Large intestine (tissue), 3 donors: ENCODE measurements around the gene BCAS1. TPM values are rescaled to one million over a fixed set of nuclear protein-coding genes. Genes with fewer than 3 reads are reported as not detected.

ENCODE experiments used
- DNase-seq, 2 donors: peaks; one replicate each; pipeline versions ENCODE4 v3.0.0 to v3.0.0-alpha.2; 2013
- H3K27ac ChIP-seq: one replicate; pipeline ENCODE4 v1.5.1; 2013; ENCODE audit warnings: low read length
- H3K27me3 ChIP-seq: 2 replicates; pipeline ENCODE4 v1.6.1; 2013; ENCODE audit warnings: low read length; ENCODE audit not compliant: control insufficient read depth, insufficient read depth
- H3K36me3 ChIP-seq: 2 replicates; pipeline ENCODE4 v1.6.1; 2013; ENCODE audit warnings: low read length; ENCODE audit not compliant: control insufficient read depth, insufficient read depth
- H3K4me1 ChIP-seq: one replicate; pipeline ENCODE4 v1.6.1; 2013; ENCODE audit warnings: low read length; ENCODE audit not compliant: control insufficient read depth, insufficient read depth
- H3K4me3 ChIP-seq: one replicate; pipeline ENCODE4 v1.5.1; 2013; ENCODE audit warnings: low read length
- H3K9me3 ChIP-seq: one replicate; pipeline ENCODE4 v1.6.1; 2013; ENCODE audit warnings: mild to moderate bottlenecking, low read depth, low read length, moderate library complexity; ENCODE audit not compliant: control insufficient read depth
- WGBS: methylation state at CpG from one replicate; pipeline ENCODE4 v1.1.5; 2013; ENCODE audit warnings: low lambda C conversion rate; ENCODE audit not compliant: insufficient coverage; 5-methylcytosine and 5-hydroxymethylcytosine counted together
- polyA plus RNA-seq: library from polyadenylated mRNA; unstranded; fragments of 120-200 nt; gene quantifications from one replicate; pipeline ENCODE4 v1.2.1, GENCODE V29; 2013

The BCAS1 gene
- polyA plus RNA-seq, 1 donor, result 29.2 TPM

- Histone ChIP-seq H3K27me3 (no peaks in the 10 kb centered on the region), H3K9me3 (no peaks in the 10 kb centered on the region), H3K4me1 (peaks cover 32% of the 10 kb centered on the region), H3K4me3 (no peak overlapping the region), H3K36me3 (no peaks in the 10 kb centered on the region), H3K27ac (no peak overlapping the region)
- DNase-seq, result no peak
- WGBS, result 100% methylated on average over 1 of the region's 9 CpGs
Observed at GRCh38 chr20:53897884-53898555, 172.4 kb downstream of the BCAS1 start.

DNA sequence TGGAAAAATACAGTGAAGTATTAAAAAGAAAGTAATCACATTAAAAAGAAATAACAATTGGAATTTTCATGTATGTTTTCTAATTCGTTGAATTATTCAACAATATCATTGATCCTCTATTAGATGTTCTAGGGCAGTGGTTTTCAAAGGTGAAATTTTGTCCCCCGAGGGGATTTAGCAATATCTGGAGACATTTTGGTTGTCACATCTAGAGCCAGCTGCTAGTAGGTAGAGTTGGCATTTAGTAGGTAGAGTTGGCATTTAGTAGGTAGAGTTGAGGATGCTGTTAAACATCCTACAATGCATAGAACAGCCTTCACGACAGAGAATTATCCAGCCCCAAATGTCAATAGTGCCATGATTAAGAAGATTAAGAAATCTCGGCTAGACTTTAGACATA, 173.7 kb downstream of the BCAS1 start:
- H3K4me3 ChIP-seq, result no peak overlapping the region
- H3K9me3 ChIP-seq, result no peaks in the 10 kb centered on the region
- DNase-seq, result no peak
- no peaks in the 10 kb centered on the region for H3K27me3 ChIP-seq
- H3K4me1 ChIP-seq, result peaks cover 26% of the 10 kb centered on the region
- H3K36me3 ChIP-seq, result no peaks in the 10 kb centered on the region
- no peak overlapping the region for H3K27ac ChIP-seq
- 90% methylated on average over 1 of the region's 4 CpGs for WGBS

- DNase-seq, result no peak
- no peaks in the 10 kb centered on the region for H3K9me3 ChIP-seq
- no peaks in the 10 kb centered on the region for H3K27me3 ChIP-seq
- H3K4me1 ChIP-seq, result peaks cover 20% of the 10 kb centered on the region
- H3K27ac ChIP-seq, result no peak overlapping the region
- no peaks in the 10 kb centered on the region for H3K36me3 ChIP-seq
- H3K4me3 ChIP-seq, result no peak overlapping the region
- 100% methylated on average over 3 of the region's 7 CpGs for WGBS
Observed at GRCh38 chr20:53896041-53896440, 174.4 kb downstream of the BCAS1 start.

DNA sequence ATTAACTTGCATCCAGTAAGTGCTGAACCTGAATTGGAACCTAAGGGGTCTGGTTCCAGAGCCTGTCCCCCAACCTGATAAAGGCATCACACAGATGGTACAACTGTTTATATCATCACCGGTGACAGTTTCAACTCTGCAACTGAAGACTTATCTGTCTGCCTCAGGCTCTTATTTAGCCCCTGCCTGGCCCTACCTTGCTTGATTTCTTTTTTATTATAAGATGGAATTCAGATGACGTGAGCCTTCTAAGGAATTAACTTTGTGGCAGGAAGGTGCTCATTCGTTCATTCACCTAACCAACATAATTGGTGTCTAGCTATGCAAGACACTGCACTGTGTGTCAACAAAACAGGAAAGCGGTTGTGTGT, 175.0 kb downstream of the BCAS1 start:
- Histone ChIP-seq H3K36me3 (no peaks in the 10 kb centered on the region), H3K4me3 (no peak overlapping the region), H3K4me1 (peaks cover 14% of the 10 kb centered on the region), H3K27me3 (no peaks in the 10 kb centered on the region), H3K9me3 (no peaks in the 10 kb centered on the region), H3K27ac (no peak overlapping the region)
- no peak for DNase-seq
- no CpG with 5 or more reads among the region's 4 CpGs for WGBS

DNA sequence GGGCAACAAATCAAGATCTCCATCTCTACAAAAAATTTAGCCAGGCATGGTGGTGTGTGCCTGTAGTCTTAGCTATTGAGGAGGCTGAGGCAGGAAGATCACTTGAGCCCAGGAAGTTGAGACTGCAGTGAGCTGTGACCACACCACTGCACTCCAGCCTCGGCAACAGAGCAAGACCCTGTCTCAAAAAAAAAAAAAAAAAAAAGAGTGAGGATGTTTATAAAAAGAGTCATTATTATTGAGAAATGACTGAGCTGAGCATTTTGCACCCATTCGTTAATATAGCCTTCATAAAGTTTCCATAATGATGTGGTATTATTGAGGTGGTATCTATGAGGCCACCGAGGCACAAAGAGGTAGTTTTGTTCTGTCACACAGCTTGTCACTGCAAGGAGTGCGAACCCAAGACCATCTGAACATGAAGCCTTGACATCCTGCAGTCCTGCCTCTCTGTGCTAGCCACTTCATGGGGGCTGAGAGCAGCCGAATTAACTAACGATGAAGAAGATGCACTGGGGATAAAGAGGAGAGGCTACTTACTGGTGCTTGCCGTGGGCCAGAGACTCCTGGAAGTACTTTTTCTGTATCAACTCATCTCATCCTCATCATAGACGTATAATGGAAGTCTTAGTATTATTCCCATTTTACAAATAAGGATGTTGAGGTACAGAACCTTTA, 175.5 kb downstream of the BCAS1 start:
- Histone ChIP-seq H3K4me1 (peaks cover 12% of the 10 kb centered on the region), H3K9me3 (no peaks in the 10 kb centered on the region), H3K27ac (no peak overlapping the region), H3K4me3 (no peak overlapping the region), H3K36me3 (no peaks in the 10 kb centered on the region), H3K27me3 (no peaks in the 10 kb centered on the region)
- 88% methylated on average over 3 of the region's 8 CpGs for WGBS
- no peak for DNase-seq

Other genes starting within 250 kb of the BCAS1 start
- gene CYP24A1, start 103.4 kb upstream of the BCAS1 start, polyA plus RNA-seq, result not detected
- 42.2 TPM for gene PFDN4, start 137.5 kb upstream of the BCAS1 start, polyA plus RNA-seq